ENCODE measurements around the gene MYO19. TPM values are rescaled to one million over a fixed set of nuclear protein-coding genes. Genes with fewer than 3 reads are reported as not detected.
"Not testable (repeated sequence)": the region's sequence is repeated elsewhere in the genome, so short reads cannot be mapped to it uniquely, and the experiment has no call there.

MYO19 gene
- total and polyA plus RNA-seq, 12 donors: 12.0 to 43.6 (median 29.4) TPM

- WGBS, 4 donors: 90 to 92% (median 90%) methylated on average over 12 to 14 of the region's 14 CpGs
- no peaks in the 10 kb centered on the region for H3K36me3 ChIP-seq (replicated peaks in 1 of 2)
These were observed 24.0 kb downstream of the MYO19 start for GRCh38 chr17:36510636-36511035.

DNA sequence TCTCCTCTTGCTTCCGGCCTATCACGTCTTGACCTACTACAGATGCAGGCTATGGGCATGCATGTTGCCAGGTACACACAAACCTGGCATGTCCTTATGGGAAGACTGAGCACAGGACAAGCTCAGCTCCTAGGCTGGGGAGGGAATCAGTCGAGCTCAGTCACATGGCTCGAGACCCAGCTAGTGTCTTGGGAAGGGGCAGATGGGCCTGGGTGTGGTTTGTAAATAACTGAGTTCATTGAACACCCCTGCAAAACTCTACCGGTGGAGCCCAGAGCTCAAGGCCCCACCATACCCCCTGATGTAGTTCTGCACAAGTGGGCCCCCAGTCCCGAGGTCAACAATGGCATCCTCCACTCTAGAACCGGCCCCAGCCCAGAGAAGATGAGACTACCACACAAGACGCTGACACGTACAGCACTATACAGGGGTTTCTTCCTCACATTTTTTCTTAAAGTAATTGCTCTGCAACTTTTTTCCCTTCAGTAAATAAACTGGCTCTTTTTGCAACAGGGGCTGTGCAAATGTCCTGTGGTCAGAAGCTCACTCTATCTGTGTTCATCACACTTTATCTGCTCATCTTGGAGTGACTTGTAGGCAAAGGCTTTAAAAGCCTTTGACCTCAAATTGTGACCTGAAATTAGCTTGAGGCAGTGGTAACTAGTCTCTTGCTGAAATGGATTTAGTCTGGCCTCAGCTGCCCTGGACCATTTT is 25.2 kb downstream of the MYO19 start:
- Histone ChIP-seq H3K4me1 (replicated peaks in 1 of 2) (no peaks in the 10 kb centered on the region), H3K27me3 (no peaks in the 10 kb centered on the region), H3K27ac (no peak overlapping the region), H3K4me3 (no peak overlapping the region), H3K9me3 (replicated peaks in 1 of 3) (no peaks in the 10 kb centered on the region), H3K36me3 (replicated peaks in 1 of 2) (peaks cover 0 to 6% of the 10 kb centered on the region in 2 donors)
- no peak for DNase-seq
- intact Hi-C loops (cut with DNase I): no loop called here
- 91 to 96% (median 94%) methylated on average over 7 to 9 of the region's 9 CpGs for WGBS, 4 donors
- no peak for TF ChIP-seq CTCF (IDR thresholded peaks at IDR 0.05)

More at GRCh38 chr17:36510636-36511035, 24.0 kb downstream of the MYO19 start:
- DNase-seq: no peak
- Histone ChIP-seq H3K9me3 (replicated peaks in 1 of 3) (no peaks in the 10 kb centered on the region), H3K27me3 (no peaks in the 10 kb centered on the region), H3K4me1 (replicated peaks in 1 of 2) (no peaks in the 10 kb centered on the region), H3K4me3 (no peak overlapping the region), H3K27ac (no peak overlapping the region)
- TF ChIP-seq POLR2A (IDR thresholded peaks at IDR 0.05): no peak
- TF ChIP-seq CTCF (IDR thresholded peaks at IDR 0.05): no peak
- intact Hi-C loops (cut with DNase I): no loop called here

DNA sequence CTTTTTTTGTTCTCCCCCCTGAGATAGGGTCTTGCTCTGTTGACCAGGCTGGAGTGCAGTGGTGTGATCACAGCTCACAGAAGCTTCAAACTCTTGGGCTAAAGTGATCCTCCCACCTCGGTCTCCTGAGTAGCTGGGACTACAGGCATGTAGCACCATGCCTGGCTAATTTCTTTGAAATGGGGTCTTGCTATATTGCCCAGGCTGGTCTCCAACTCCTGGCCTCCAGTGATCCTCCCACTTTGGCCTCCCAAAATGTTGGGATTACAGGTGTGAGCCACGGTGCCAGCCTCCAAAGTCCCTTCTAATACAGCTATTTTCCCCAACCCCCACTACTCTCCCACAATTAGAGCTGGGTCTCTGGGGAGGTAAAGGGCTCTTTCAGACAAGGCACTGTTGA is 26.2 kb downstream of the MYO19 start:
- WGBS, 4 donors: 83 to 95% (median 92%) methylated on average over 2 of the region's 2 CpGs
- not testable (repeated sequence) for H3K27me3 ChIP-seq

DNA sequence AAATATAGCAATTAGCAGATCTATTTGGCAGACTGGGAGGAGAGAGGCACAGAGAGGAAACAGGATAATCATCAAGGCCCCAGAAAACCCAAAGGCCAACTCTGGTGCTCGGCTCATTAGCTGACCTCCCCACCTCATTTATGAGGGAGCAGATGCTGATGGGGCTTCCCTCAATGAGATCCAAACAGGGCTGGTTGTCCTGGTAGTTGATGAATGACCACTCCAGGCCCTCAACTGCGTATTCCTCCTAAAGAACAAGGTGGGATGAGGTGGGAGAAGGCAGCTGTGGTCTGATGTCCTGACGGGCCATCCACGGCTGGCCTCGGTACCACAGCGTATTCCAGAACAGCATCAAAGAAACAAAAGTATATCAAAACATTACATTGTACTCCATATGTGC is 27.4 kb downstream of the MYO19 start:
- no peak for TF ChIP-seq POLR2A (IDR thresholded peaks at IDR 0.05)
- no peak for TF ChIP-seq CTCF (IDR thresholded peaks at IDR 0.05)
- intact Hi-C loops (cut with DNase I): no loop called here
- Histone ChIP-seq H3K4me1 (replicated peaks in 1 of 2) (no peaks in the 10 kb centered on the region), H3K27ac (no peak overlapping the region), H3K4me3 (no peak overlapping the region), H3K27me3 (no peaks in the 10 kb centered on the region), H3K36me3 (replicated peaks in 1 of 2) (peaks cover 0 to 14% of the 10 kb centered on the region in 2 donors), H3K9me3 (replicated peaks in 1 of 3) (no peaks in the 10 kb centered on the region)
- 92 to 96% (median 95%) methylated on average over 6 of the region's 6 CpGs for WGBS, 4 donors
- DNase-seq: no peak

More for the DNA sequence above, 26.2 kb downstream of the MYO19 start:
- H3K27ac ChIP-seq; intact Hi-C loops (cut with DNase I); DNase-seq; H3K4me1 ChIP-seq (replicated peaks in 1 of 2); H3K4me3 ChIP-seq; H3K9me3 ChIP-seq (replicated peaks in 1 of 3): not testable (repeated sequence)
- H3K36me3 ChIP-seq (replicated peaks in 1 of 2): peaks cover 0 to 14% of the 10 kb centered on the region in 2 donors

DNA sequence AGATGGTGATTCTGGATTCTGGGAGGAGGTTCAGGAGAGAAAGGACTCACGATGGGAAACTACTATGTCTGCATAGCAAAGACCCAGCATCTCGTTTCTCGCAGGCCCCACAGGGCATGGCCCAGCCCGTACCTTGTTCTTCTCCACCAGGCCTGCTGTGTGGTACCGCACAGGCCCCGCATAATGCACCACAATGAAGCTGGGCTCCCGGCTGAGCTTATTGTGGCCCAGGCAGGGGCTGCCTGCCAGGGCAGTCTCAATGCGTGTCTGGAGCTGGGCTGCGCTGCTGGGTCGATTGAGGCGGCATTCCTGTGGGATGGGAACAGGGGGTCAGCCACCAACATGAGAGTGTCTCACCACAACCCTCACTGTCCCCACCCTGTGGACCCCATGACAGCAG is 27.8 kb downstream of the MYO19 start:
- no peak for TF ChIP-seq POLR2A (IDR thresholded peaks at IDR 0.05)
- no peaks in the 10 kb centered on the region for H3K9me3 ChIP-seq (replicated peaks in 1 of 3)
- H3K36me3 ChIP-seq (replicated peaks in 1 of 2): peaks cover 0 to 14% of the 10 kb centered on the region in 2 donors
- H3K27me3 ChIP-seq: no peaks in the 10 kb centered on the region
- DNase-seq: no peak
- H3K4me3 ChIP-seq: no peak overlapping the region
- no peaks in the 10 kb centered on the region for H3K4me1 ChIP-seq (replicated peaks in 1 of 2)
- intact Hi-C loops (cut with DNase I): no loop called here
- WGBS, 4 donors: 67 to 96% (median 93%) methylated on average over 1 to 11 of the region's 11 CpGs
- H3K27ac ChIP-seq: no peak overlapping the region

All from adrenal gland (tissue), 12 donors.